ENCODE measurements around the gene B4GALNT3.
A peak's percentile ranks its signal among the peaks of the same experiment; 100 is the strongest.
"Not testable (repeated sequence)": the region's sequence is repeated elsewhere in the genome, so short reads cannot be mapped to it uniquely, and the experiment has no call there.

B4GALNT3 gene

DNA sequence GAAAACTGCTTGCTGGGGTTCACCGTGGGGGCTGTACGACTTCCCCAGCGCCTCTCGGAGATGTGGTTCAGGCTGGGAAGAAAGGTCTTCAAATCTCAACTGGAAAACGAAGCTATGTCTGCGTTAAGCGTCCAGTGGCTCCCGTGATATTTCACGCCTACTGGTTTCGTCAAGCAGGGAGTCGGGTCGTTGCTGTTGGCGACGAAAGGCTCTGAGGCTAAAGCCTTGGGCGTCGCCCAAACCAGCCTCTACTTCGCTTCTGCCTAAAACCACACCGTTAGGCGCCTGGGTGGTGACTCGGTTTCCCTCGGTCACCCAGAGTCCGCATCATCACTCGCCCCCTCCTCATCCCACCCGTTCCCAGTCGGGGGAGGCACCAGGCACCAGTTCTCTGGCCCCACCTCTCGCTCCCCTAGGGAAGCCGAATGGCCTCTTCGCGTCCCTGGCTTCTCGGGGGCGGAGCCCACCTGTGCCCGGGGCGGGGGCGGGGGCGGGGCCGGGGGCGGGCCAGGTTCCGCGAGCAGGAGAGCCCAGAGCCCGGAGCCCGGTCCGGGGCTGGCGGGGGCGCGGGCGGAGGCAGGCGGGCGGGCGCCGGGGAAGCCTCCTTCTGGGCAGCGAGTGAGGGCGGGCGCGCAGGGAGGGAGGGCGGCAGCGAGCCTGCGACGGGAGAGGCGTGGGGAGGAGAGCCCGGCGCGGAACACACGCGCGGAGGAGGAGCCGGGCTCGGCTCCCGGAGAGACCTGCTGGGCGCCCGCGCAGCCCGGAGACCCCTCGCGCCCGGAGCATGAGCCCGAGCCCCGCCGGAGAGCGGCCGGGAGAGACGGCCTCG is at the start of gene B4GALNT3:
Gene B4GALNT3 (plus strand): TSS at position 510 of the 829 bp plus-strand sequence. CDS start 438 bp downstream, outside the sequence.
- peak; percentile 28 for DNase-seq (ENCODE audit: low spot score)

DNA sequence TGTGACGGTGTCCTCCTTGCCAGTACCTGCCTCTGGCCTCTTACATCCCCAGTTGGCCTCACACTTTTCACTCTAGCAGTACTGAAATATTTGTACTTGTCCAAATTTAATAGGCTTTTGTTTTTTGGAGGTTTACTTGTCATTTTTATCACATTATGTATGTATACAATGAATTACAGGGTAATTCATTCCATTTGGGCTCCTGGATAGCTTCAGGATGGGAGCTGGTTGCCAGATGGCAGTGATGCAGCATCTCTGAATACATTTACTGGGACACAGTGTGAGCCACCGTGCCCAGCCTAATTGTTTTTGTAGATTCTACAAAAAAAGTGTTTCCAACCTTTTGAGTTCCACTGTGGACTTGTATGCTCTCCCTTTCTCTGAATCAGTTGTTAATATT is 44.9 kb upstream of the B4GALNT3 start:
- no peak for DNase-seq (ENCODE audit: low spot score)

DNA sequence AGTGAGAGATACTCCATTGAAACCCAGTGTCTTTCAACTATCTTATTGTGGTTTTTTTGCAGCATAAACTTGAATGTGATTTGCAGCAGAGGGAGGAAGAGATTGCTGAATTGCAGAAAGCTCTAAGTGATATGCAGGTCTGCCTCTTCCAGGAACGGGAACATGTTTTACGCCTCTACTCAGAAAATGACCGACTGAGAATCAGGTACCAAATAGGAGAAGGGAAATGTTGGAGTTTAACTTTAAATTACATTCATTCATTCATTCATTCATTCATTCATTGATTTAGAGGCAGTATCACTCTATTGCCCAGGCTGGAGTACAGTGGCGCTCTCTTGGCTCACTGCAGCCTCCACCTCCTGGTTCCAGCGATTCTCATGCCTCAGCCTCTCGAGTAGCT is 41.3 kb upstream of the B4GALNT3 start:
- no peak for DNase-seq (ENCODE audit: low spot score)

DNA sequence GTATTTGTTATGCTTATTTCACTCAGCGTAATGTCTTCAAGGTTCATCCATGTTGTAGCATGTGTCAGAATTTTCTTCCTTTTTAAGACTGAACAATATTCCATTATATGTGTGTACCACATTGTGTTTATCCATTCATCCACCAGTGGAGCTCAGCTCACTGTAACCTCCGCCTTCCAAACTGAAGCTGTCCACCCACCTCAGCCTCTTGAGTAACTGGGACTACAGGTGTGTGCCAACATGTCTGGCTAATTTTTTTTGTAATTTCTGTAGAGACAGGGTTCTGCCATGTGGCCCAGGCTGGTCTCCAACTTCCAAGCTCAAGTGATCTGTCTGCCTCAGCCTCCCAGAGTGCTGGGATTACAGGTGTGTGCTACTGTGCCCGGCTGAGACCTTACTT is 37.2 kb upstream of the B4GALNT3 start:
- DNase-seq (ENCODE audit: low spot score), result no peak

DNA sequence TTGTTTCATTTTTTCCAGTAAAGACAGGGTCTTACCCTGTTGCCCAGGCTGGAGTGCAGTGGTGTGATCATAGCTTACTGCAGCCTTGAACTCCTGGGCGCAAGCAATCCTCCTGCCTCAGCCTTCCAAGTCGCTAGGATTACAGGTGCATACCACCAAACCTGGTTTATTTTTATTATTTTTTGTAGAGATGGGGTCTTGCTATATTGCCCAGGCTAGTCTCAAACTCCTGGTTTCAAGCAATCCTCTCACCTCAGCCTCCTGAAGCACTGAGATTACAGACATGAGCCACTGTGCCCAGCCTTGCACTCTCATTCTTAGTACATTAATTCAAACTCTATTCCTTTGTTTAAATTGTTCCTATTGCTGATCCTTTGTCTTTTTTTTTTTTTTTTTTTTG is 24.0 kb upstream of the B4GALNT3 start:
- DNase-seq (ENCODE audit: low spot score), result not testable (repeated sequence)

DNA sequence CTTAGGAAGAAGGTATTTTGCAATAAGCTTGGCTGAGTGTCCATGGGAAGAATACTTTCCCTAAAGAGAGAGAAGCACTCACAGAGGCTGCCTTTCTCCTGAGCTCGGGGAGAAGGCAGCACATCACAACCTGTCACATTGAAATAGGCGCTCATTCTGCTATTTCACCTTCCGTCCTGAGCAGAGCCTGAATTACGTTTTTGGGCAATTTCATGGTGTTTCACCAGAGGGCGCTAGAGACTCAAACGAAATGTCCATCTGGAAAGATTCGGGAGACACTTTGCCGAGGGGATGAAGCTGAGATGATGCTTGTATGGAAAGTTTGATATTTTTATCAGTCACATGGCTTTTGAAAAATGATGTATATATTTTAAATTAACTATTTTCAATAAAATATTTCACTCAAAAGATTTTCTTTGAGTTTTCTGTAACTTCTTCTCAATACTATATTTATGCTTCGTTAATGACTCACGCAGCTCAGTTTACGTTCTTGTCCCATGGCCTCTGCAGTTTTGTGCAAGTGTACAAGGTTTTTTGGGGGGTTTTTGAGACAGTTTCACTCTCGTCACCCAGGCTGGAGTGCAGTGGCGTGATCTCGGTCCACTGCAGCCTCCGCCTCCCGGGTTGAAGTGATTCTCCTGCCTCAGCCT is 17.4 kb upstream of the B4GALNT3 start:
- peak; percentile 74 for DNase-seq (ENCODE audit: low spot score)

DNA sequence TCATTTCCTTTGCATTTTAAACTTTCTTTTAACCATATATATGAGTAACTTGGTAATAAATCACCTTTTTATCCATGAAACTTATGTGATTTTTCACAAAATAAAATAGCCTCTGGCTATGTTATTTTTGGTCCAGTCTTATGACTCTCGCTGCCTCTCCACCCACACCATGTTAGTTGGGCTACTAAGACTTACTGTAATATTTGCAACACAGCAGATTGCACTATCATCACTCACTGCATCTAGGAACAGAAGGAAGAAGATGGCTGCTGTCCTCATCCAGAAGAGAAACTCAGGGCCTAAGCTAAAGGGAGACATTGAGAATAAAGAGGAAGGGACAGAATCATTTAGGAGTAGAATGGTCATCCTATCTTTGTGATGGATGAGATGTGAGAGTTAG is 12.6 kb upstream of the B4GALNT3 start:
- DNase-seq (ENCODE audit: low spot score), result no peak

DNA sequence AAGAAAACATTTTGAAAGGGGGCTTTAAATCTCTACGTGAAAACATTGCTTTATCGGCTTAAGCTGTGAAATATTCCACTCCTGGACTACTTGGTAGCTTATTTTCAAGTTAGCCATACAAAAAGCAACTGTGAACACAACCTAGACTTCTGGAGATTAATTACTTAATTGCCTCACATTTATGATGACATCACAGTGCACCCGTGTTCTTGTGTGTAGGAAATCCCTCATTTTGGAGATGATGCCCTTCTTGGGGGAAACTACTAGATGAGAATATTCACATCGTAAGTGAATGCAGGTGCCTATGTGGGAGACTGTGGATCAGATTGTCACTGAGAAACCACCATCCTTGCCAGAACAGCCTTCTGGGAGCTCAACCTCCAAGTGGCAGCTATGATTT is 10.5 kb upstream of the B4GALNT3 start:
- DNase-seq (ENCODE audit: low spot score), result no peak

DNA sequence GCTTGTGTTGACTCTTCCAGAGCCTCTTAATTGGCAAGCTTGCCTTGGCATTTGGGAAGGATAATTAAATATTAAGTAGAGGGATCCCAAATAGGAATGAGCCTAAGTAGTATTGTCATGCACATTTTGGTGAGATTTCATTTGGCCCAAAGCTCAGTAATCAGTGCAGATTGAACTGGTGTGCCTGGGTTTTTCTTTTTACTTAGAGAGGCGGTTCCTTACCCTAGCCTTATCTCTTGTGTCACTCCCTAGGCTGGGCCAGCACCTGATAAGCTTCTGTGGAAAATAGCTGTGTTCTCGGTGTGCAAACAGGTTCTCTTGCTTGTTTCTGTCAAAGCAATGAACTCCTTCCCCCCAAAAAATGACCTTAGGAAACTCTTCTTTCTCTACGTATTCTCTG is 9.3 kb upstream of the B4GALNT3 start:
- DNase-seq (ENCODE audit: low spot score), result no peak

DNA sequence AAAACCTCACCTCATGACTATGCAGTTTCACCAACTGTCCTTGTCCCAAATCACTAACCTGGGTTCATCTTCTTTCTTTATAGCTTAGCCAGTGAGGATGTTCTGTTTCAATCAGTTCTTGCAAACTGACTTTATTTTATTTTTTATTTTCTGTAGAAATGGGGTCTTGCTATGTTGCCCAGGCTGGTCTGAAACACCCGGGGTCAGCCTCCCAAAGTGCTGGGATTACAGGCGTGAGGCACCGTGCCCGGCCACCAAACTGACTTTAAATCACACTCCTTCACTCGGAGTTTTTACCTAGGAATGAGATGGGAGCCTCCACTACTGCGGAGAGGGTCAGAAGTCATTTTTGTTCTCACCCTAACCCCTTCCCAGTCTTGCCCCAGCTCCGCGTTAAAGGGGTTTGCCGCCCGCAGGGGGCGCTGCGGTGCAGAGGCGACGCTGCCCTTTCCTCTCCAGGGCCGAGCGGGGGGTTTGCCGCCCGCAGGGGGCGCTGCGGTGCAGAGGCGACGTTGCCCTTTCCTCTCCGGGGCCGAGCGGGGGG is 7.0 kb upstream of the B4GALNT3 start:
- DNase-seq (ENCODE audit: low spot score), result no peak

DNA sequence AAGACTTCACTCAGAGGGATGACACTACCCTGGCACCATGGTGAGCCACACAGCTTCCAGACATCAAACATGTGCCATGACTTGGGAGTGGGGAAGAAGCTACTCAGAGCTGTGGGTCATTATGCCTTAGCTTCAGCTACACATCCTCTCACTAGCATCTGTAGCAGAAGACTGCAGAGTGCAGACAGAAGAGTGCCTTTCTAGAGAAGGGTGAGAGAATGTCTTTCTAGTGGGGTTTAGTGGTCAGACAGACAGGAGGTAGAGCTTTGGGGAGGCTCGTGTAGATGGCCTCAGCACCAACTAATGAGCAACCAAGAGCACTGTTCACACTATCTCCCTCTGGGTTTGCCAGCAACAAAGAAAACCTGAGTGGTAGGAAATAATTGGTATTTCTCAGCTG is 4.9 kb upstream of the B4GALNT3 start:
- no peak for DNase-seq (ENCODE audit: low spot score)

DNA sequence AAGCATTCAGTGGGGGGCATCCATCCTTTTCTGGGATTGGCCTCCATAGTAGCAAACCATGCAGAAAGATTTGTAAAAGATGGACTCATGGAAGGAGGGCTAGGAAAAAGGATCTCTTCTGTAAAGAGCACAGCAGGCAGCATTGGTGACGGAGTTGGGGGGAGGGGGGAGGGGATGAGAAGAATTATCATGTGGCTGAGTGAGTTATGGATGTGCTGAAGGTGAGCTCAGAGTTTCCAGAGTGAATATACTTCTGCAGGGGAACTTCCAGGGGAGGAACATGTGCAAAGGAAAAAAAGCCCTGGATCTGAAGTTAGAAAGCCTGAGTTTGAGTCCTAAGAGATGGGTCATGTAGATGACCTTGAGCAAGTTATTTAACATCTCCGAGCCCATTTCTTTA is 3.9 kb upstream of the B4GALNT3 start:
- no peak for DNase-seq (ENCODE audit: low spot score)

DNA sequence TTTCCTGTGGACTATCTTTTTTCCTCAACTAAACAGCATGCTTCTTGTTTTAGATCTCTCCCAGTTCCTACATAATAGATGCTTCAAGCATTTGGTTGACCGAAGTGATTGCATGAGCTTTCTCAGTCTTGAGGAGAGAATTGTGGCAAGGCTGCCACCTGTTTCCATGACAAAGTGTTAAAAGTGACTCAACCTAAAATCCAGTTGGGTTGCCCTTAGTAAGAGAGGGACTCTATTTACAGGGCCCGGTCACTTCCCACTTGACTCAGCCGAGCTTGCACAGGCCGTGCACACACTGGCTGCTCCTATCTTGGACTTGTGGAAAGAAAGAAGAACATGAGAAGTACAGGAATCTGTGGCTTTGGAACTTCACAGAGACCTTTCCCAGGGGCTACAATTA is 2.1 kb upstream of the B4GALNT3 start:
- no peak for DNase-seq (ENCODE audit: low spot score)

DNA sequence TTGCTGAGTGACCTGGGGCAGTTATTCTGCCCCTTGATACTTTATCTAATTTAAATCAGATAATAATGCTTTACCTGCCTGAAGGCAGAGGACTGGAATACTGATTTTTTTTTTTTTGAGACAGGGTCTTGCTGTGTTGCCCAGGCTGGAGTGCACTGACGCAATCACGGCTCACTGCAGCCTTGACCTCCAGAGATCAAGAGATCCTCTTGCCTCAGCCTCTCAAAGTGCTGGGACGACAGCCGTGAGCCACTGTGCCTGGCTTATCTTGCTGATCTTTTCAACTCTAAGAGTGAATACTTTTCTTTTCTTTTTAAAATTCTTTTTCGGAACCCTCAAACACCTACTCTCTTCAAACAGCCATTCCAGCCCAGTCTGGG is 699 bp upstream of the B4GALNT3 start:
- no peak for DNase-seq (ENCODE audit: low spot score)

DNA sequence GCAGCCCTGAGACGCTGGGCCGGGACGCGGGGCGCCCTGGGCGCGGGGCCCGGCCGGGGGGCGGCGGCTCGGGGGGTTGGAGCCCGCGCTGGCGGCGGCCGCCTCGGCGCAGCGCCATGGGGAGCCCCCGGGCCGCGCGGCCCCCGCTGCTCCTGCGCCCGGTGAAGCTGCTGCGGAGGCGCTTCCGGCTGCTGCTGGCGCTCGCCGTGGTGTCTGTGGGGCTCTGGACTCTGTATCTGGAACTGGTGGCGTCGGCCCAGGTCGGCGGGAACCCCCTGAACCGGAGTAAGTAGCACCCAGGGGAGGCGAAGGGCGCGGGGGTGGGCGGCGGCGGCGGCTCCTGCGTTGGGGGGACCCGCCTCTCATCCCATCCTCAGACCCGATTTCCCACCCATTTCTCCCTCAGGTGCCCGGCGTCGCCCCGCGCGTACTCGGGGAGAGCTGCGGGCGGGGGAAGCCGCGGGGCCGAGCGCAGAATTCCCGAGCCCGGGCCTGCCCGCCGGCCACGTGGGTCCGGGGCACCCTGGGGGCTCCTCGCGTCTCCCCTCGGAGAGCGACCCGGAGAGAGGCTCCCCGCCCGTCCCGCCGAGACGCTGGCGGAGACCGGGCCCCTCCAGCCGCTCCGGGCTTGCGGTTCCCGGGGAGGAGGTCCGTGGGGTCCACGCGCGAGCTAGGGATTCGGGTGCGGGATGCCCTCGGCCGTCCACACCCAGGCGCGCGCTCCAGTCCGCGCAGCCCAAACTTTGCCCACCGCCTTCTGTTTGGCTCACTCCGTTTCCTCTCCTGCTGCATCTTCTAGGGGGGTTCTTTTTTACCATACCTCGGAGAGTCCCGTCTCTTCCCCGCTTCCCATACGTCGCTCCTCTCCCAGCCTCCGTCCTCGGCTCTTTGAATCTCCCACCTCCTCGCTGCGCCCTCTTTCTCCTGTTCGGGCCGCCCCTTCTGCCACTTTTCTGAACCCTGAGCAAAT is 807 bp downstream of the B4GALNT3 start:
- no peak for DNase-seq (ENCODE audit: low spot score)

DNA sequence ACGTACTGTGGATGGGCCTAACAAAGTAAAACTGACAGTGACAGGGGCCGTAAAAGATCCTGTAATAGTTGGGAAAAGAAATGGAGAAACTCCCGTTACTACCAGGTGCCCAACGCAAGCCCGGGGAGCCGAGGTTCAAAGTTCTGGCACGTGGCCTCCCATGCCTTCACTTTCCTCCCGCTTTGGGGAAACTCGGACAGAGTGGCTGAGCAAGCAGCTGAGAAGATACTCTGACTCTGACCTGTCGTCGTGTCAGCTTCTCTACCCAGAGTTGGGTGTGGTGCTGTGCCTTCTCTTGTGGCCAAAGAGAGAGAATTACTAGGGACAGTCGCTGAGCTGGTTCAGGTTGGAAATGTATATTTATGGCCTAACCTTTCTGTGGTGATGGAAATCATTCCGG is 1.7 kb downstream of the B4GALNT3 start:
- no peak for DNase-seq (ENCODE audit: low spot score)

DNA sequence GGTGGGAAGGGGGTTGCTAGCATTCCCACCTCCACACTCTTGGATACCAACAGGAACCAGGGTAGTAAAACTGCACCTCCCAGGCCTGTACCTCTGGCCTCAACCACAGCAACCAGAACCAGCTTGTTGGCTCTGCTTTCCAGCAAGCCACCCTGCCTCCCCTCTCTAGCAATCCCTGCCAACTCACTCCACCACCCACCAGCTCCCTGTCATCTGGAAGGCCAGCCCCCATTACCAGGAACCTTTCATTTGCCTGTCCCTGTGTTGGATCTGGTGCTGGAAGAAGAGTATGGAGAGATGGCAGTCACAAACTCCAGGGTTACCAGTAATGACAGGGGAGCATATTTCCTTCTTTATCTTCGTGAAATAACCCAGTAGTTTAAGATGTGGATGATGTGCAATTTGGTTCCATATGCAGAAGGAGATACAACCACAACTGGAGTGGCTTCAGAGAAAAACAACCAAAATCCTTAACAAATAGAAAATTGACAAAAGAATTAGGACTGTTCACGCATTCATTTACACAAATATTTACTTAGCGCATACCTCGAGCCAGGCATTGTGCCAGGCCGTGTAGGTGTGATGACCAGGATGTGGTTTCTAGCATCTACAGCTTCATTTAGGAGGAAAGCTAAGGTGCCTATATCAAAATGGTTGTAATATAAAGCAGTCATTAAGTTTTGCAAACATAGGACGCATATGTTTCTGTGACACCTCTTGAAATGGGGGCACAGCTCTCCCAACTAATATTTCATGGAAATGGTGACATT is 3.4 kb downstream of the B4GALNT3 start:
- DNase-seq (ENCODE audit: low spot score), result no peak

DNA sequence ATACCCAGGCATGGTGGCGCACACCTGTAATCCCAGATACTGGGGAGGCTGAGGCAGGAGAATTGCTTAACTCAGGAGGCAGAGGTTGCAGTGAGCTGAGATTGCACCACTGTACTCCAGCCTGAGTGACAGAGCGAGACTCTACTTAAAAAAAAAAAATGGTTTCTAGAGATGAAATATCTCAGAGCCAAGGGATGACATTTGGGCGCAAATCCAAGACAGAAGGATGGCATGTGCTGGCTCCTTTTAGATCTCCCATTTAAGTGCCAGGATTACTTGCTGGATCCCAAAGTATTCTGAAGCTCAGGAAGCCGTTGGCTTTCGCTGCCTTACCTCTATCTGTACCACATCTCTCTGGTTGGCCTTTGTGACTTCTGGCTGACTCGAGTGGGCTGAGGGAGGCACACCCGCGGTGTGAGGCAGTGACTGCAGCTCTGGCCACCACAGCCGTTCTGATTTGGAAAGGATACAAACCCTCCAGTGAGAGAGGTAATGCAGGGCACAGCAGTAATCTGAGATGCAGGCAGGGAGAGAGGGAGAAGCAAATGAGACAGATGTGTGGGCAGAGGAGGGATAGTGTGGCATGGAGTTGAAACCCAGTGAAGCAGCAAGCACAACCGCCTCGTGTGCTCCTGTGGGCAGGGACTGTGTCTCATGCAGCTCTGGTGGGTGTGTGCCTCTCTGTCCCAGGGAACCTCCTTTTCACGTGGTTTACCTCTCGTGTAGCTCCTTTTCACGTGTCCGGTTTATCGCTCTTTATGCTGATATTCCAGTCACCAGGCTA is 4.9 kb downstream of the B4GALNT3 start:
- DNase-seq (ENCODE audit: low spot score), result no peak

DNA sequence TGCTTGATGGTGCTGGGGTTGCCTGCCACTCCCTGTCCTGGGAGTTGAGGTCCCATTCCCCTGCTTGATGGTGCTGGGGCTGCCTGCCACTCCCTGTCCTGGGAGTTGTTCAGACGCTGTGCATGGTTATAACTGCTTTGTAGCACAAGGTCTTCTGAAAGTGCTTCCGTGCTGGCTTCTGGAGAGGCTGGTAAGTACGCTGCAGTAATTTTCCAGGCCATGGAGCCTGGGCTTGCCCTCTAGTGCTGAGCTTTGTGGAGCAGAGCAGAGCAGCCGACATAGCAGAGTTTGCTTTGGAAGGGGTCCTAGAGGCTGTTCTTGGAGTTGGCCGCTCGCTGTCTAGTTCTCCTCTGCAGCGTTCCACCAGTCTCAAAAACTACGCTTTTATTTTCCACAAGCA is 6.3 kb downstream of the B4GALNT3 start:
- no peak for DNase-seq (ENCODE audit: low spot score)

DNA sequence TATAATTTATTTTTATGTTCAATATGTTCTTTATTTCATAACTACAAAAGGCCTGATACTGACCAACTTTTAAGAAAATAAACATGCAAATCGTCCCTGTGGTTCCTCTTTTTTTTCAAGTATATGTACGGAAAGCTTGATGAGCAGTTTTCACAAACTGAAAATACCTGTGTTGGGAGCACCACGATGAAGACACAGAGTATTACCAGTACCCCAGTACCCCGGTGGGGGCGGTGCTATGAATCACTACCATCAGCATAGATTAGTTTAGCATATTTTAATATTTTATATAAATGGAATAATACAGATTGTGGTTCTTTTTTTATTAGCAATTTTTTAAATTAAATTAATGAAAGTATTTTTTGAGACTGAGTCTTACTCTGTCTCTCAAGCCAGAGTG is 7.0 kb downstream of the B4GALNT3 start:
- no peak for DNase-seq (ENCODE audit: low spot score)

DNA sequence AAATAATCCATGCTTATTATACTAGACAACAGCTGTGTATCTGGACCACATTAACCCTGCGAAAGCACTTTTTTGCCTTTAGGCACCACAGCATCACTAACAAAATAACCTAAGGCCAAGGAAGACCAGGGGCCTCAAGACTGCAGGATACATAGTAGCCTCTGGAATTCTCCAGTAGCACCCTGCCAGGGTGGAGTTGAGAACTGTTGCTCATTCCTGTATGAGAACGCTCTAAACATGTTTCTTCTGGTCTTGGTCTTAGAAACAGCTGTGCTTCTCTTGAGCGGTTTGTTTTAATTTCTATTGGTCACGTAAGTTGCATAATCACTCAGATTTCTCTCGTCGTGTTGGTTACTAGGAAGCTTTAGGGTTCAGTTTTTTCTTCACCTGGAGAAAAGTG is 7.9 kb downstream of the B4GALNT3 start:
- no peak for DNase-seq (ENCODE audit: low spot score)
